KMS-11 (cell line): Measurements from ENCODE around the gene BNC1.
"Not testable (repeated sequence)": the region's sequence is repeated elsewhere in the genome, so short reads cannot be mapped to it uniquely, and the experiment has no call there.

Experiments used
- H2AFZ ChIP-seq: fragments of 200-600 bp; sonication (generic); 2 replicates; pipeline ENCODE4 v1.6.1; 2016; ENCODE audit warnings: antibody characterized with exemption, mixed run types, low read depth
- H3K27ac ChIP-seq: fragments of 200-600 bp; sonication (generic); 2 replicates; pipeline ENCODE4 v1.6.1; 2016; ENCODE audit warnings: mild to moderate bottlenecking, mixed run types
- H3K27me3 ChIP-seq: fragments of 200-600 bp; sonication (generic); 2 replicates; pipeline ENCODE4 v1.6.1; 2017; ENCODE audit warnings: mild to moderate bottlenecking, low read depth, mixed run types, moderate library complexity; ENCODE audit not compliant: insufficient read depth
- H3K36me3 ChIP-seq: fragments of 200-600 bp; sonication (generic); 2 replicates; pipeline ENCODE4 v1.6.1; 2017; ENCODE audit warnings: mild to moderate bottlenecking, mixed run types; ENCODE audit not compliant: insufficient read depth
- H3K4me1 ChIP-seq: fragments of 200-600 bp; sonication (generic); 2 replicates; pipeline ENCODE4 v1.6.1; 2016; ENCODE audit warnings: mild to moderate bottlenecking, low read depth, mixed run types; ENCODE audit not compliant: poor library complexity, severe bottlenecking
- H3K4me2 ChIP-seq: fragments of 200-600 bp; sonication (generic); 2 replicates; pipeline ENCODE4 v1.7.0; 2016; ENCODE audit warnings: mild to moderate bottlenecking, mixed run types
- H3K4me3 ChIP-seq: fragments of 200-600 bp; sonication (generic); IDR thresholded peaks from 2 replicates; pipeline ENCODE4 v1.6.1; 2017; ENCODE audit warnings: low read depth, low read length, mixed read lengths; ENCODE audit not compliant: insufficient read depth
- H3K79me2 ChIP-seq: fragments of 200-600 bp; sonication (generic); 2 replicates; pipeline ENCODE4 v1.6.1; 2016; ENCODE audit warnings: low read depth, mixed run types; ENCODE audit not compliant: insufficient read depth
- H3K9ac ChIP-seq: fragments of 200-600 bp; sonication (generic); 2 replicates; pipeline ENCODE4 v1.6.1; 2016; ENCODE audit warnings: mild to moderate bottlenecking, mixed run types
- H4K20me1 ChIP-seq: fragments of 200-600 bp; sonication (generic); 2 replicates; pipeline ENCODE4 v1.6.1; 2016; ENCODE audit warnings: mild to moderate bottlenecking, mixed run types; ENCODE audit not compliant: insufficient read depth
- TF ChIP-seq, protein P1 (sequence below): fragments of 200-600 bp; sonication (generic); conservative IDR thresholded peaks from 2 replicates; pipeline ENCODE4 v1.6.1; 2017; ENCODE audit warnings: low read depth, mild to moderate bottlenecking, antibody characterized with exemption, low read length, moderate library complexity, mixed read lengths

Gene BNC1

DNA sequence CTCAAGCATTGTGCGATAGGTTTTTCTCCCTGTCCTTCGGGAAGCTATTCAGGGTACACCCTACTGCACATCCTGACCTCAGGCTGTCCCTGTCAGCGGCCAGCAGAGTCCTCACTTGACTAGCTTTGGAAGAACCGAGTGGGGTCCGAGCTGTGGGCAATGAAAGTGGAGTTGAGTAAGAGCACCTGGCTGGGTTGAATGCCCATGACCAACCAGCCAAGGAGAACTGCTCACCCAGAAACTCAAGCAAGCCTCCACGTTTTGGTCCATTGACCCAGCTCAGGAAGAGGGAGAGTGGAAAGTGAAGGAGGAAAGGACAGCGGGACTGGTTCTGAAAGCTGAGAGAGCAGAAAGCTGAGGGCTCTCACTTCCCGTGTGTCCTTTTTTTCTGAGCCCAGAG is 40.8 kb downstream of the BNC1 start:
- no peaks in the 10 kb centered on the region for H3K36me3 ChIP-seq
- H3K4me1 ChIP-seq, result no peaks in the 10 kb centered on the region
- TF ChIP-seq, protein P1, sequence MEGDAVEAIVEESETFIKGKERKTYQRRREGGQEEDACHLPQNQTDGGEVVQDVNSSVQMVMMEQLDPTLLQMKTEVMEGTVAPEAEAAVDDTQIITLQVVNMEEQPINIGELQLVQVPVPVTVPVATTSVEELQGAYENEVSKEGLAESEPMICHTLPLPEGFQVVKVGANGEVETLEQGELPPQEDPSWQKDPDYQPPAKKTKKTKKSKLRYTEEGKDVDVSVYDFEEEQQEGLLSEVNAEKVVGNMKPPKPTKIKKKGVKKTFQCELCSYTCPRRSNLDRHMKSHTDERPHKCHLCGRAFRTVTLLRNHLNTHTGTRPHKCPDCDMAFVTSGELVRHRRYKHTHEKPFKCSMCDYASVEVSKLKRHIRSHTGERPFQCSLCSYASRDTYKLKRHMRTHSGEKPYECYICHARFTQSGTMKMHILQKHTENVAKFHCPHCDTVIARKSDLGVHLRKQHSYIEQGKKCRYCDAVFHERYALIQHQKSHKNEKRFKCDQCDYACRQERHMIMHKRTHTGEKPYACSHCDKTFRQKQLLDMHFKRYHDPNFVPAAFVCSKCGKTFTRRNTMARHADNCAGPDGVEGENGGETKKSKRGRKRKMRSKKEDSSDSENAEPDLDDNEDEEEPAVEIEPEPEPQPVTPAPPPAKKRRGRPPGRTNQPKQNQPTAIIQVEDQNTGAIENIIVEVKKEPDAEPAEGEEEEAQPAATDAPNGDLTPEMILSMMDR, result no peak
- no peak overlapping the region for H3K4me3 ChIP-seq
- no peak overlapping the region for H3K9ac ChIP-seq
- no peaks in the 10 kb centered on the region for H4K20me1 ChIP-seq
- H3K27me3 ChIP-seq, result no peaks in the 10 kb centered on the region
- no peak overlapping the region for H3K4me2 ChIP-seq
- H2AFZ ChIP-seq, result no peak overlapping the region
- H3K27ac ChIP-seq, result no peak overlapping the region
- no peaks in the 10 kb centered on the region for H3K79me2 ChIP-seq

DNA sequence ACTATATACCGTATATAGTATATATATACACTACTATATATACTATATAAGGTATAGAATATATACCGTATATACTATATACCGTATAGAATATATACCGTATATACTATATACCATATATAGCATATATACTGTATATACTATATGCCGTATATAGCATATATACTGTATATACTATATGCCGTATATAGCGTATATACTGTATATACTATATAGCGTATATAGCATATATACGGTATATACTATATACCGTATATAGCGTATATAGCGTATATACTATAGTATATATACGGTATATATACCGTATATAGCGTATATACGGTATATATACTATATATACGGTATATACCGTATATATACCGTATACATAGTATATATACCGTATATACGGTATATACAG is 54.2 kb downstream of the BNC1 start:
- H3K9ac ChIP-seq, result no peak overlapping the region
- TF ChIP-seq, protein P1, result no peak
- no peaks in the 10 kb centered on the region for H3K4me1 ChIP-seq
- H3K27ac ChIP-seq, result no peak overlapping the region
- H4K20me1 ChIP-seq, result no peaks in the 10 kb centered on the region
- H3K4me2 ChIP-seq, result no peak overlapping the region
- H3K36me3 ChIP-seq, result no peaks in the 10 kb centered on the region
- no peak overlapping the region for H2AFZ ChIP-seq
- H3K4me3 ChIP-seq, result no peak overlapping the region
- H3K79me2 ChIP-seq, result no peaks in the 10 kb centered on the region
- no peaks in the 10 kb centered on the region for H3K27me3 ChIP-seq

DNA sequence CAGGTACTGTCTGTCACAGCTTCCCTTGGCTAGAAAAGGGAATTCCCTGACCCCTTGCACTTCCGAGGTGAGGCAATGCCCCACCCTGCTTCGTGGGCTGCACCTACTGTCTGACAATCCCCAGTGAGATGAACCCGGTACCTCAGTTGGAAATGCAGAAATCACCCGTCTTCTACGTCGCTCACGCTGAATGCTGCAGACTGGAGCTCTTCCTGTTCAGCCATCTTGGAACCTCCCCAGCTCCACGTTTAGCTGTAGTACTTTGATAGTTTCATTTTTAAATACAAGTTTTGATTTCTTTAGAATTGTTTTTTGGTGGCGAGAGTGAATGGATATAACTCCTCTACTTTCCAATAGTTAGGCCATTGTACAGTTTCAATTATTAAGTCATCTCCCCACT is 59.0 kb downstream of the BNC1 start:
- H3K4me3 ChIP-seq, result no peak overlapping the region
- no peaks in the 10 kb centered on the region for H3K36me3 ChIP-seq
- H2AFZ ChIP-seq, result no peak overlapping the region
- no peaks in the 10 kb centered on the region for H3K79me2 ChIP-seq
- H3K4me1 ChIP-seq, result no peaks in the 10 kb centered on the region
- no peak overlapping the region for H3K27ac ChIP-seq
- H3K9ac ChIP-seq, result no peak overlapping the region
- no peaks in the 10 kb centered on the region for H4K20me1 ChIP-seq
- TF ChIP-seq, protein P1, result no peak
- no peaks in the 10 kb centered on the region for H3K27me3 ChIP-seq
- no peak overlapping the region for H3K4me2 ChIP-seq

GRCh38 chr15:83221781-83222180 is 62.7 kb downstream of the BNC1 start:
- not testable (repeated sequence) for H3K27ac ChIP-seq, H3K9ac ChIP-seq, H3K27me3 ChIP-seq, H4K20me1 ChIP-seq, H3K36me3 ChIP-seq, H3K79me2 ChIP-seq, H3K4me2 ChIP-seq, H2AFZ ChIP-seq, H3K4me3 ChIP-seq
- peaks cover 11% of the 10 kb centered on the region for H3K4me1 ChIP-seq

DNA sequence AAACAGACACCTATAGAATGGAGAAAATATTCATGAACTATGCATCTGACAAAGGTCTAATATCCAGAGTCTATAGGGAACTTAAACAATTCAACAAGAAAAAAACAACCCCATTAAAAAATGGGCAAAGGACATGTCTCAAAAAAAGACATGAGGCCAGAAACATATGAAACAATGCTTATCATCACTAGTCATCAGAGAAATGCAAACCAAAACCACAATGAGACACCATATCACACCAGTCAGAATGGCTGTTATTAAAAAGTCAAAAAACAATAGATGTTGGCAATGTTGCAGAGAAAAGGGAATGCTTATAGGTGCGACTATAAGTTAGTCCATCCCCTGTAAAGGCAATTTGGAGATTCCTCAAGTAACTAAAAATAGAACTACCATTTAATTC is 65.4 kb downstream of the BNC1 start:
- Histone ChIP-seq H3K4me2 (no peak overlapping the region), H3K27me3 (no peaks in the 10 kb centered on the region), H3K79me2 (no peaks in the 10 kb centered on the region), H3K36me3 (no peaks in the 10 kb centered on the region), H3K4me3 (no peak overlapping the region), H2AFZ (no peak overlapping the region), H3K9ac (no peak overlapping the region), H3K27ac (no peak overlapping the region), H3K4me1 (peaks cover 11% of the 10 kb centered on the region), H4K20me1 (no peaks in the 10 kb centered on the region)
- TF ChIP-seq, protein P1, result no peak
